ENCODE data around the gene FAM184B. TPM values are rescaled to one million over a fixed set of nuclear protein-coding genes. Genes with fewer than 3 reads are reported as not detected.
"Not testable (repeated sequence)": the region's sequence is repeated elsewhere in the genome, so short reads cannot be mapped to it uniquely, and the experiment has no call there.

FAM184B gene
- total RNA-seq, 4 donors from 2014 or later = not detected

DNA sequence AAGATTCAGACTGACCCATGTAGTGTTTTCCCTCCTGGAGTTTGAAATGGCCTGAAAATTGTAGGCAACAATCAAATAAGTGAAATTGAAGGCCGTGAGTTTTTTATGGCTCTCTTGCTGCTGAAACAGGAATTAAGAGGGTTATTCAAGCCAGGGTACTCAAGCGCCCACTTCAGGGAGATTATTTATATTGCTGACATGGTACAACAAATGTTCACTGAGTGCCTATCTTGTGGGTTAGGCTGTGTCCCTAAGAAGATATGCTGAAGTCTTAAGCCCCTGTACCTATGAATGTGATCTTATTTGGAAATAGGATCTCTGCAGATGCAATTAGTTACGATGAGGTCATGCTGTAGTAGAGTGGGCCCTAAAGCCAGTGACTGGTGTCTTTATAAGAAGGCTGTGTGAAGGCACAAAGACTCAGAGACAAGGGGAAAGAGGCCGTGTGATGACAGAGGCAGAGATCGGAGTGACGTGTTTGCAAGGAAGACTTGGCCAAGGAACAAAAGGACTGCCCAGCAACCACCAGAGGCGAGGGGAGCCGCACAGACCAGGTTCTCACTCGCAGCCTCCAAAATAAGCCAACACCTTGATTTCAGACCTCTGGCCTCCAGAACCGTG, 94.1 kb downstream of the FAM184B start:
- TF ChIP-seq POLR2A (IDR thresholded peaks at IDR 0.05) = no peak
- TF ChIP-seq, protein P1, sequence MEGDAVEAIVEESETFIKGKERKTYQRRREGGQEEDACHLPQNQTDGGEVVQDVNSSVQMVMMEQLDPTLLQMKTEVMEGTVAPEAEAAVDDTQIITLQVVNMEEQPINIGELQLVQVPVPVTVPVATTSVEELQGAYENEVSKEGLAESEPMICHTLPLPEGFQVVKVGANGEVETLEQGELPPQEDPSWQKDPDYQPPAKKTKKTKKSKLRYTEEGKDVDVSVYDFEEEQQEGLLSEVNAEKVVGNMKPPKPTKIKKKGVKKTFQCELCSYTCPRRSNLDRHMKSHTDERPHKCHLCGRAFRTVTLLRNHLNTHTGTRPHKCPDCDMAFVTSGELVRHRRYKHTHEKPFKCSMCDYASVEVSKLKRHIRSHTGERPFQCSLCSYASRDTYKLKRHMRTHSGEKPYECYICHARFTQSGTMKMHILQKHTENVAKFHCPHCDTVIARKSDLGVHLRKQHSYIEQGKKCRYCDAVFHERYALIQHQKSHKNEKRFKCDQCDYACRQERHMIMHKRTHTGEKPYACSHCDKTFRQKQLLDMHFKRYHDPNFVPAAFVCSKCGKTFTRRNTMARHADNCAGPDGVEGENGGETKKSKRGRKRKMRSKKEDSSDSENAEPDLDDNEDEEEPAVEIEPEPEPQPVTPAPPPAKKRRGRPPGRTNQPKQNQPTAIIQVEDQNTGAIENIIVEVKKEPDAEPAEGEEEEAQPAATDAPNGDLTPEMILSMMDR (IDR thresholded peaks at IDR 0.05) = no peak
- TF ChIP-seq EP300 (IDR thresholded peaks at IDR 0.05) = no peak
- Histone ChIP-seq H3K27me3 (no peaks in the 10 kb centered on the region), H3K4me3 (no peak overlapping the region), H3K27ac (no peak overlapping the region), H3K4me1 (no peaks in the 10 kb centered on the region), H3K9me3 (no peaks in the 10 kb centered on the region), H3K36me3 (no peaks in the 10 kb centered on the region)
- no peak for DNase-seq (ENCODE audit: low spot score in 2 of 2)
- WGBS, 2 donors = 66 to 69% methylated on average over 10 of the region's 10 CpGs

DNA sequence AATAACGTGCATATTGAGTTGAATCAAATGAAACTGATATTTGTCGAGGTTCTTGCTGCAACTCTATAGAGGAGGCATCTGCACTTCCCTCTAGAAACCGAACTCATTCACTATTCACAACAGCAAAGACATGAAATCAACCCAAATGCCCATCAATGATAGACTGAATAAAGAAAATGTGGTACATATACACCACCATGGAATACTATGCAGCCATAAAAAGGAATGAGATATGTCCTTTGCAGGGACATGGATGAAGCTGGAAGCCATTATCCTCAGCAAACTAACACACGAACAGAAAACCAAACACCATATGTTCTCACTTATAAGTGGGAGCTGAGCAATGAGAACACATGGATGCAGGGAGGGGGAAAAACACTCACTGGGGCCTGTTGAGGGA, 96.8 kb downstream of the FAM184B start:
- not testable (repeated sequence) for H3K36me3 ChIP-seq; H3K9me3 ChIP-seq; H3K4me1 ChIP-seq; H3K27ac ChIP-seq; H3K27me3 ChIP-seq; DNase-seq (ENCODE audit: low spot score in 2 of 2); H3K4me3 ChIP-seq
- 80 to 83% methylated on average over 4 of the region's 4 CpGs for WGBS, 2 donors

DNA sequence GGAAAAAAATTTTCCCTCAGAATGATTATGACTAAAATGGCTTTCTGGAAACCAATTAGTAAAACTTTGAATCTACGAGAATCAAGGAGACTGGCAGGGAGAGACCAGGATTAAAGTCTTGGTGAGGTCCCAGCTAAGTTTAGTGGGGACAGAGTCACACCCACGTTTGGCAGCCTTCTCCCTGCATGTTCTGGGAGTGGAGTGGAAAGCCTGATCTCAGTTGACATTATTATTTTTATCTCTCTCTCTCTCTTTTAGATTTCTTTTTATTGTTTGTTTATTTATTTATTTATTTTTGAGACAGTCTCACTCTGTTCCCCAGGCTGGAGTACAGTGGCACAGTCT, 99.2 kb downstream of the FAM184B start:
- Histone ChIP-seq H3K27me3 (no peaks in the 10 kb centered on the region), H3K36me3 (no peaks in the 10 kb centered on the region), H3K4me3 (no peak overlapping the region), H3K4me1 (no peaks in the 10 kb centered on the region), H3K9me3 (peaks cover 0 to 10% (median 0%) of the 10 kb centered on the region in 4 donors), H3K27ac (no peak overlapping the region)
- DNase-seq (ENCODE audit: low spot score in 2 of 2) = no peak
- 65 to 70% methylated on average over 2 of the region's 2 CpGs for WGBS, 2 donors
- no peak for TF ChIP-seq EP300 (IDR thresholded peaks at IDR 0.05)
- no peak for TF ChIP-seq POLR2A (IDR thresholded peaks at IDR 0.05)
- TF ChIP-seq, protein P1 (IDR thresholded peaks at IDR 0.05) = no peak

DNA sequence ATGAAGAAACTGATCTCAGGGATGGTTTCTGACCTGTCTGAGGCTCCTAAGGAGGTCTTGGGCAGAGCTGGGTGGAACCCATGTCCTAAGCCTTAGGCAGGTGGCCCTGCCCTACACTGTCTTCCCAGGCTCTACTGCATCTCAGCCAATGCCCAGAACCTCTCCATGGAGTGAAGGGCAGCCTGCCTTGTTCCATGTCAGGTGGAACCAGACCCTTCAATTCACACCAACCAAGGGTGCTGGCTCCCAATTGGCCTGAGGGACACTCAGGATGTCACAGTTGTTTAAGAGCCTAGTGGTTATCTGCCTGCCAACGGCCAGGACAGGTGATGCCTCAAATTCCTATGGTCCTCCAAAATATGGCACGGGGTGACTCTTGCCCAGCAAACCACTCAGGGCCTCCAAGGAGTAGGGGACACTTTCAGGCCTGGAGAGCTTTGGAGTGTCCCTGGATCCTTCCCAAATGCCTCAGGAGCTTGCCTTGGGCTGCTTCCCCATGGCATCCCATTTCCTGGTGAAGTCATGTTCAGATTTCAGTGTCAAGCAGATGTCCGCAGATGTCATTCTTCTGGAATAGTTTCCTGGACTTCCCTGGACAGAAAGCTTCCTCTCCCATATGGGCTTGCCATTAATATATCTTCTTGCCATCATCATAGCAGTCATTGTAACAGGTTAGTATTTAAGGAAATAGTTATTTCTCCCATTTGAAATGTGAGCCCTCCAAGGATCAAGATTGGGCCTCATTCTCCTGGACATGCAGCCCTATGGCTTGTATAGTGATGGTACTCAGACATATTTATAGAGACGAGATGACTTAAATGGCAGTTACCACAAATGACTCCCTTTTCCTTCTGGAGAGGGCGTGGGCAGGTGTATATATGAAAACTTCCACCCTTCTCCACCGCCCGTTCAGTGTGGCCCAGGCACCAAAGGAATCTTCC, 99.9 kb downstream of the FAM184B start:
- WGBS, 2 donors = 62 to 88% methylated on average over 7 of the region's 7 CpGs
- no peaks in the 10 kb centered on the region for H3K36me3 ChIP-seq
- DNase-seq (ENCODE audit: low spot score in 2 of 2) = no peak
- no peak overlapping the region for H3K4me3 ChIP-seq
- no peak overlapping the region for H3K27ac ChIP-seq
- no peak for TF ChIP-seq EP300 (IDR thresholded peaks at IDR 0.05)
- TF ChIP-seq, protein P1 (IDR thresholded peaks at IDR 0.05) = no peak
- no peak for TF ChIP-seq POLR2A (IDR thresholded peaks at IDR 0.05)
- H3K9me3 ChIP-seq = peaks cover 0 to 10% (median 0%) of the 10 kb centered on the region in 4 donors
- H3K27me3 ChIP-seq = no peaks in the 10 kb centered on the region
- H3K4me1 ChIP-seq = no peaks in the 10 kb centered on the region

DNA sequence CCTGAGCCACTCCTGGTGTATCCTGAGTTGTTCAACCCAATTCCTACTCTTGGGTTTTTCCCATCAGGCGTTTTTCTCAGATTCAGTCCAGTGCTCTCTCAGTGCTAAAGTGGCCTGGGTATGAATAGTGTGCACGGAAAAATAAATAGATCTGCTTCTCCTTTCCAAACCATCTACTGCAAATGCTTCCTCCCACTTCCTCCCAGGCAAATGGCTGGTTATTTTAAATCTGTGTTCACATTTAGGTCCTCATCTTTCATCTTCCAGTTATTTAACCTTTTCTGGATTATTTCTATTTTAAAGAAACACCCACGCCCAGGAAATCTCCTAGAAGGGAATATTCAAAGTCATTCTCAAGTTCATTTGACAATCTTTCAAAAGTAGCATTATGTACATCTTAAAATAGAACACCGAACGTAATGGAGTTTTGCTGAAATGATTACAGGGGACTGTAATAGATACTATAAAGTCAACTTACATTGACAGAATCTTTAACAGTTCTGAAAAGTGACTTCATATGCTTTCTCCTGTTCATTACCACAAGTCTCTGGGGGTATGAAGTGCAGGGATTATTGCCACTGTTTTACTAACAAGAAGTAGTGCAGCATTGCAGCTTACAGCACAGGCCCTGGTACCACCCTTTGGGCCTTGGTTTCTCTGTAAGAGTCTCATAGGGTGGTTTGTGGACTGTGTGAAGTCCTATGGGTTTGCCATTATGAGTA, 100.7 kb downstream of the FAM184B start:
- TF ChIP-seq EP300 (IDR thresholded peaks at IDR 0.05) = no peak
- TF ChIP-seq POLR2A (IDR thresholded peaks at IDR 0.05) = no peak
- TF ChIP-seq, protein P1 (IDR thresholded peaks at IDR 0.05) = no peak
- no peak overlapping the region for H3K27ac ChIP-seq
- no peak overlapping the region for H3K4me3 ChIP-seq
- DNase-seq (ENCODE audit: low spot score in 2 of 2) = no peak
- H3K4me1 ChIP-seq = no peaks in the 10 kb centered on the region
- peaks cover 0 to 10% (median 0%) of the 10 kb centered on the region in 4 donors for H3K9me3 ChIP-seq
- no peaks in the 10 kb centered on the region for H3K27me3 ChIP-seq
- no peaks in the 10 kb centered on the region for H3K36me3 ChIP-seq
- 50% methylated on average over 5 of the region's 5 CpGs for whole genome bisulfite sequencing, 2 donors
